H9 (cell line): ENCODE data around the gene PPP2R3B. TPM values are rescaled to one million over a fixed set of nuclear protein-coding genes. Genes with fewer than 3 reads are reported as not detected.

Experiments used
- DNase-seq: peaks from one replicate; pipeline ENCODE4 v3.0.0-alpha.2; 2017
- H2AFZ ChIP-seq: one replicate; pipeline ENCODE4 v1.6.1; 2013; ENCODE audit warnings: mild to moderate bottlenecking, low read length, control low read depth, moderate library complexity
- H2AK5ac ChIP-seq: 2 replicates; pipeline ENCODE4 v1.6.1; 2013; ENCODE audit warnings: low read length, control low read depth, mixed read lengths; ENCODE audit not compliant: insufficient read length
- H2BK120ac ChIP-seq: one replicate; pipeline ENCODE4 v1.6.1; 2013; ENCODE audit warnings: low read depth, mild to moderate bottlenecking, low read length, control low read depth, inconsistent platforms; ENCODE audit not compliant: poor library complexity, severe bottlenecking
- H2BK12ac ChIP-seq: 2 replicates; pipeline ENCODE4 v1.6.1; 2013; ENCODE audit warnings: low read length, control low read depth, mixed read lengths, low read depth; ENCODE audit not compliant: insufficient read length
- H2BK15ac ChIP-seq: 2 replicates; pipeline ENCODE4 v1.6.1; 2013; ENCODE audit warnings: low read depth, low read length, control low read depth
- H2BK20ac ChIP-seq: one replicate; pipeline ENCODE4 v1.6.1; 2013; ENCODE audit warnings: low read depth, mild to moderate bottlenecking, low read length, control low read depth, inconsistent platforms; ENCODE audit not compliant: poor library complexity, severe bottlenecking
- H2BK5ac ChIP-seq: 2 replicates; pipeline ENCODE4 v1.6.1; 2013; ENCODE audit warnings: low read length, control low read depth, mixed read lengths; ENCODE audit not compliant: insufficient read length
- H3K14ac ChIP-seq: 2 replicates; pipeline ENCODE4 v1.6.1; 2013; ENCODE audit warnings: low read length, control low read depth; ENCODE audit not compliant: insufficient read depth
- H3K18ac ChIP-seq: 2 replicates; pipeline ENCODE4 v1.6.1; 2013; ENCODE audit warnings: low read depth, mild to moderate bottlenecking, mixed read lengths, low read length, control low read depth; ENCODE audit not compliant: insufficient read length
- H3K23ac ChIP-seq: 2 replicates; pipeline ENCODE4 v1.6.1; 2013; ENCODE audit warnings: low read length, control low read depth, mixed read lengths, low read depth; ENCODE audit not compliant: insufficient read length
- H3K23me2 ChIP-seq: 2 replicates; pipeline ENCODE4 v1.6.1; 2013; ENCODE audit warnings: low read depth, mild to moderate bottlenecking, mixed read lengths, low read length, control low read depth; ENCODE audit not compliant: insufficient read length, poor library complexity, severe bottlenecking
- H3K27ac ChIP-seq: 2 replicates; pipeline ENCODE4 v1.5.1; 2013; ENCODE audit warnings: low read length, control low read depth, mixed read lengths, low read depth; ENCODE audit not compliant: insufficient read length
- H3K27me3 ChIP-seq: 2 replicates; pipeline ENCODE4 v1.6.1; 2013; ENCODE audit warnings: low read length, control low read depth, inconsistent platforms; ENCODE audit not compliant: insufficient read depth
- H3K4ac ChIP-seq: 2 replicates; pipeline ENCODE4 v1.6.1; 2013; ENCODE audit warnings: low read depth, mild to moderate bottlenecking, control low read depth, inconsistent platforms, low read length, moderate library complexity
- H3K4me1 ChIP-seq: 2 replicates; pipeline ENCODE4 v1.6.1; 2013; ENCODE audit warnings: low read length, control low read depth, inconsistent platforms; ENCODE audit not compliant: insufficient read depth
- H3K4me2 ChIP-seq: 2 replicates; pipeline ENCODE4 v1.6.1; 2013; ENCODE audit warnings: low read length, control low read depth, mixed read lengths; ENCODE audit not compliant: insufficient read length, insufficient read depth
- H3K56ac ChIP-seq: 2 replicates; pipeline ENCODE4 v1.6.1; 2013; ENCODE audit warnings: low read depth, mild to moderate bottlenecking, mixed read lengths, low read length, control low read depth; ENCODE audit not compliant: insufficient read length
- H3K79me1 ChIP-seq: 2 replicates; pipeline ENCODE4 v1.6.1; 2013; ENCODE audit warnings: low read depth, mild to moderate bottlenecking, moderate library complexity, low read length, control low read depth, inconsistent platforms; ENCODE audit not compliant: insufficient read depth, poor library complexity, severe bottlenecking
- H3K79me2 ChIP-seq: 2 replicates; pipeline ENCODE4 v1.6.1; 2013; ENCODE audit warnings: low read length, control low read depth, inconsistent platforms; ENCODE audit not compliant: insufficient read depth
- H3K9ac ChIP-seq: 2 replicates; pipeline ENCODE4 v1.6.1; 2013; ENCODE audit warnings: low read length, control low read depth, mixed read lengths; ENCODE audit not compliant: insufficient read length; ENCODE audit errors: extremely low read depth
- H3K9me3 ChIP-seq: one replicate; pipeline ENCODE4 v1.6.1; 2013; ENCODE audit warnings: low read depth, low read length, inconsistent platforms; ENCODE audit not compliant: control insufficient read depth
- H3T11ph ChIP-seq: one replicate; pipeline ENCODE4 v1.6.1; 2013; ENCODE audit warnings: mild to moderate bottlenecking, low read length, control low read depth, inconsistent platforms
- H4K20me1 ChIP-seq: one replicate; pipeline ENCODE4 v1.6.1; 2013; ENCODE audit not compliant: control insufficient read depth, insufficient read length, insufficient read depth
- H4K5ac ChIP-seq: 2 replicates; pipeline ENCODE4 v1.6.1; 2013; ENCODE audit warnings: low read depth, mild to moderate bottlenecking, mixed read lengths, low read length, control low read depth; ENCODE audit not compliant: insufficient read length
- H4K8ac ChIP-seq: replicated peaks from 2 replicates; pipeline ENCODE4 v1.6.1; 2013; ENCODE audit warnings: low read length, control low read depth, mixed read lengths, low read depth; ENCODE audit not compliant: insufficient read length
- H4K91ac ChIP-seq: 2 replicates; pipeline ENCODE4 v1.6.1; 2013; ENCODE audit warnings: low read depth, mild to moderate bottlenecking, moderate library complexity, mixed read lengths, low read length, control low read depth; ENCODE audit not compliant: insufficient read length
- H3K27ac Mint-ChIP-seq, 3 experiments: 2 replicates in 2 of 3; 3 replicates in 1 of 3; pipeline ENCODE4 v1.8.0; 2020 to 2021; ENCODE audit warnings: mixed read lengths in 3 of 3, mild to moderate bottlenecking in 1 of 3, moderate library complexity in 1 of 3
- H3K27me3 Mint-ChIP-seq: 2 replicates; pipeline ENCODE4 v1.8.0; 2021; ENCODE audit warnings: low read depth, mild to moderate bottlenecking, moderate library complexity, mixed read lengths
- H3K36me3 Mint-ChIP-seq, 3 experiments: 2 replicates in 2 of 3; 3 replicates in 1 of 3; pipeline ENCODE4 v1.8.0; 2020 to 2021; ENCODE audit warnings: low read depth in 3 of 3, mixed read lengths in 3 of 3; ENCODE audit not compliant: insufficient read depth in 1 of 3
- H3K4me1 Mint-ChIP-seq, 2 experiments: 2 replicates each; pipeline ENCODE4 v1.8.0; 2020; ENCODE audit warnings: mixed read lengths in 2 of 2
- H3K4me3 Mint-ChIP-seq, 2 experiments: 2 replicates in 1 of 2; 3 replicates in 1 of 2; pipeline ENCODE4 v1.8.0; 2020 to 2021; ENCODE audit warnings: mild to moderate bottlenecking in 2 of 2, mixed read lengths in 2 of 2, moderate library complexity in 1 of 2
- H3K9me3 Mint-ChIP-seq, 2 experiments: 2 replicates in 1 of 2; 3 replicates in 1 of 2; pipeline ENCODE4 v1.8.0; 2020; ENCODE audit warnings: mild to moderate bottlenecking in 2 of 2, mixed read lengths in 2 of 2, moderate library complexity in 1 of 2
- CTCF ChIP-seq: fragments of 200-600 bp; sonication (generic); conservative IDR thresholded peaks from 3 replicates; pipeline ENCODE4 v1.8.0; 2021; ENCODE audit warnings: antibody characterized with exemption, mild to moderate bottlenecking
- WGBS: extraction: QIAGEN DNeasy Blood & Tissue Kit; methylation state at CpG from one replicate; pipeline ENCODE4 v1.1.7; 2013; ENCODE audit warnings: missing lambda C conversion rate, low lambda C conversion rate, mixed read lengths; ENCODE audit not compliant: insufficient read length; ENCODE audit errors: extremely low coverage; 5-methylcytosine and 5-hydroxymethylcytosine counted together
- total RNA-seq: library from RNA; stranded (reverse); gene quantifications from 2 replicates; pipeline ENCODE4 v1.2.1, GENCODE V29; 2021

PPP2R3B gene
- total RNA-seq, 1 experiment from 2014 or later: 72.1 TPM

DNA sequence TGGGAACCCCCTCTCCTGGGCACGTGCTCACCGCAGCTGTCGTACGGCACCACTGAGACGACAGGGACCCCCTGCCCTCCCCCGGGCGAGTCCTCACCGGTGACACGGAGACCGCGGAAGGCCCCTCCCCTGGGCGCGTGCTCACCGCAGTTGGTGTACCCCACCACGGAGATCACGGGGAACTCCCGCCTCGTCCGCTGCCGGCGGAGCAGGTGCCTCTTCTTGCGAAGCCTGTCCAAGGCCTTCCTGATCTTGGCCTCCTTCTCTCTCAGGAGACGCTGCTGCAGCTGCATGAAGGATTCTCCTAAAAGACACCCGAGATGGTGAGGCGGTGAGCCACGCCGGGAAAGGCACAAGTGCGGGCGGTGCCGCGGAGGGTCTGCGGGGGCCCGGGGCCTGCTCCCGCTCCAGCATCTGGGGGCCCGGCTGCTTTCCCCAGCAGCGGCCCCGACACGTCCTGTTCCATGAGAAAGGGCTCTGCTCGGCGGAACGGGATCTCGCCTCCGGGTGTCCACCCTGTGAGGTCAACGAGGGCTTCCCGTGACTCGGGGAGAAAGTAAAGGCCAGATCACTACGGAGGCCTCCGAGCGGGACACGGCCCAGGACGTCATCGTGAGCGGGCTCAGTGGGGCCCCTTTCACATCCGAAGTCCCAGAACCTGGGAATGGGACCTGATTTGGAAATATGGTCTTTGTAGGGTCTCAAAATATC is 73.9 kb downstream of the PPP2R3B start:
- WGBS: no CpG with 5 or more reads among the region's 54 CpGs
- H3K4me1 Mint-ChIP-seq: peaks cover 0 to 4% of the 10 kb centered on the region in 2 experiments; a peak in 1 of 4 replicates

More for the DNA sequence above, 73.9 kb downstream of the PPP2R3B start:
- H2BK12ac ChIP-seq: no peak overlapping the region
- H2BK20ac ChIP-seq: no peak overlapping the region
- no peak overlapping the region for H3K23ac ChIP-seq
- Mint-ChIP-seq H3K9me3 (no peaks in the 10 kb centered on the region), H3K27ac (no peak overlapping the region), H3K27me3 (no peaks in the 10 kb centered on the region), H3K36me3 (peaks cover 25 to 57% (median 57%) of the 10 kb centered on the region in 3 experiments), H3K4me3 (no peak overlapping the region)
- no peak overlapping the region for H2BK15ac ChIP-seq
- H4K91ac ChIP-seq: no peak overlapping the region
- no peak overlapping the region for H4K8ac ChIP-seq
- no peaks in the 10 kb centered on the region for H3K79me1 ChIP-seq
- peaks cover 3% of the 10 kb centered on the region for H3K23me2 ChIP-seq
- no peak overlapping the region for H2AK5ac ChIP-seq
- H3K9me3 ChIP-seq: no peaks in the 10 kb centered on the region
- no peak overlapping the region for H3K27ac ChIP-seq
- H3K79me2 ChIP-seq: no peaks in the 10 kb centered on the region
- H2BK5ac ChIP-seq: no peak overlapping the region
- no peak overlapping the region for H3K4ac ChIP-seq
- no peak overlapping the region for H3K9ac ChIP-seq
- no peak overlapping the region for H3T11ph ChIP-seq
- no peaks in the 10 kb centered on the region for H3K27me3 ChIP-seq
- TF ChIP-seq CTCF: no peak
- H3K4me1 ChIP-seq: no peaks in the 10 kb centered on the region
- no peak overlapping the region for H4K5ac ChIP-seq
- no peak for DNase-seq
- H2AFZ ChIP-seq: no peak overlapping the region
- no peak overlapping the region for H3K14ac ChIP-seq
- no peak overlapping the region for H3K18ac ChIP-seq
- no peak overlapping the region for H3K4me2 ChIP-seq
- H4K20me1 ChIP-seq: no peaks in the 10 kb centered on the region
- no peak overlapping the region for H3K56ac ChIP-seq
- no peak overlapping the region for H2BK120ac ChIP-seq
